ENCODE results near the gene C7orf57. TPM values are rescaled to one million over a fixed set of nuclear protein-coding genes. Genes with fewer than 3 reads are reported as not detected.

C7orf57 gene
- total RNA-seq, 1 donor from 2014 or later: under 0.01 TPM

DNA sequence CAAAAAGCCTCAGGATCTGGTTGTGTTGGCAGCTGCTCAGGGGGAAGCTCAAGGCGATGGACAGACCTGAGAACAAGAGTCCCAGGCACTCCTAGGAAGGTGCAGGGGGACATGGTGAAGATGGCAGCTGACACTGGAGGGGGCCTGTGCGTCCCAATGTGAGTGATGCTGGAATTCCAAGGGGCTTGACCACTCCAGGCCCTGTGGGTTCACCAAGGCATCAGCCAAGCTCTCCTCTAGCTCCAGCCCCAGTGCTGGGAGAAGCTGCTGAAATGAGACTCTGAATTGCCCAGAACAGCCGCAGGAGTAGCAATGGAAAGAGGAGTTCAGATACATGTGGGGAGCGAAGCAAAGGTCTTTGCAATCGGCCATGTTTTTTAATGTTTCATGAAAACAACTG lies 69.7 kb downstream of the C7orf57 start:
- FAIRE-seq (no peak), DNase-seq (ENCODE audit: low spot score in 2 of 2) (no peak)

DNA sequence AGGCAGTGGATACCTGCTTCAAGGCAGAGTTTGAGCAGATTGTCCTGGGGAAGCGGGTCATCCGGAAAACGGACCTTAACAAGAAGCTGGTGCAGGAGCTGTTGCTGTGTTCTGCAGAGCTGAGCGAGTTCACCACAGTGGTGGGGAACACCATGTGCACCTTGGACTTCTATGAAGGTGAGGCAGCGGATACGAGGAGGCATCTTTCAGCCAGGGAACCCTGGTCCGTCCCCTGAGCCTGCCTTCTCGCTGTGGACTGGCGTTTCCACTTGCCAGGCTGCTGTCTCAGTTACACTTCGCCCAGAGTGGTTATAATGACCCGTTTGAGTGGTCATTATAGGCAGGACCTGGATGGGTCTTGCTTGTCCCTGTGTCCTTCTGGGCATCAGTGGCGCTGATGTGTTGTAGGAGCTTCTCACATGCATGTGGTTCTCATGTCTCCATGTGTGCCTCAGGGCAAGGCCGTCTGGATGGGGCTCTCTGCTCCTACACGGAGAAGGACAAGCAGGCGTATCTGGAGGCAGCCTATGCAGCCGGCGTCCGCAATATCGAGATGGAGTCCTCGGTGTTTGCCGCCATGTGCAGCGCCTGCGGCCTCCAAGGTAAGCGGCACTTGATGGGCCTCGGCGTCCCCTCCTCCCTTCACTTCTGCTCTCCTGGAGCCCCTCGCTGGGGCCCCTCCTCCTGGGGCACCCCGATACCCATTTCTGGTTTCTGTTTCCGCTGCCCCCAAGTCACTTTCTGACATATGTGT lies 71.7 kb downstream of the C7orf57 start:
- DNase-seq (ENCODE audit: low spot score in 2 of 2) (no peak), FAIRE-seq (no peak)

DNA sequence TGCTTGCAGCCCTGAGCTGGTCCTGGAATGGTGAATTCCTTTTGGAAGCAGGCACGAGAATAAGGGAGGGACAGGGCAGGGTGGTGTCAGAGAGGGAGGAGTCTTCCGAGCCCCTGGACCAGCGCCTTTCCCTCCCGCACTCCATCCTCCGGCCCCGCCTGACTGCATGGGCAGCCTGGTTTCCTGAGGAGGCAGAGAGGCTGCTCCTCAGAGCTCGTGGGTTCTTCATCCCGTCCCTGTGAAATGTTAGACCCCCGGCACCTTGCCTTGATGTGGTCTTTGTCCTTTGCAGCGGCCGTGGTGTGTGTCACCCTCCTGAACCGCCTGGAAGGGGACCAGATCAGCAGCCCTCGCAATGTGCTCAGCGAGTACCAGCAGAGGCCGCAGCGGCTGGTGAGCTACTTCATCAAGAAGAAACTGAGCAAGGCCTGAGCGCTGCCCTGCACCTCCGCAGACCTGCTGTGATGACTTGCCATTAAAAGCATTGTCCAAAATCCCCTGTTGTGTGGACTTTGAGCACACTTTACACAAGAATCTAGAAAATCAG lies 72.7 kb downstream of the C7orf57 start:
- DNase-seq (ENCODE audit: low spot score in 2 of 2) (no peak), FAIRE-seq (no peak)

DNA sequence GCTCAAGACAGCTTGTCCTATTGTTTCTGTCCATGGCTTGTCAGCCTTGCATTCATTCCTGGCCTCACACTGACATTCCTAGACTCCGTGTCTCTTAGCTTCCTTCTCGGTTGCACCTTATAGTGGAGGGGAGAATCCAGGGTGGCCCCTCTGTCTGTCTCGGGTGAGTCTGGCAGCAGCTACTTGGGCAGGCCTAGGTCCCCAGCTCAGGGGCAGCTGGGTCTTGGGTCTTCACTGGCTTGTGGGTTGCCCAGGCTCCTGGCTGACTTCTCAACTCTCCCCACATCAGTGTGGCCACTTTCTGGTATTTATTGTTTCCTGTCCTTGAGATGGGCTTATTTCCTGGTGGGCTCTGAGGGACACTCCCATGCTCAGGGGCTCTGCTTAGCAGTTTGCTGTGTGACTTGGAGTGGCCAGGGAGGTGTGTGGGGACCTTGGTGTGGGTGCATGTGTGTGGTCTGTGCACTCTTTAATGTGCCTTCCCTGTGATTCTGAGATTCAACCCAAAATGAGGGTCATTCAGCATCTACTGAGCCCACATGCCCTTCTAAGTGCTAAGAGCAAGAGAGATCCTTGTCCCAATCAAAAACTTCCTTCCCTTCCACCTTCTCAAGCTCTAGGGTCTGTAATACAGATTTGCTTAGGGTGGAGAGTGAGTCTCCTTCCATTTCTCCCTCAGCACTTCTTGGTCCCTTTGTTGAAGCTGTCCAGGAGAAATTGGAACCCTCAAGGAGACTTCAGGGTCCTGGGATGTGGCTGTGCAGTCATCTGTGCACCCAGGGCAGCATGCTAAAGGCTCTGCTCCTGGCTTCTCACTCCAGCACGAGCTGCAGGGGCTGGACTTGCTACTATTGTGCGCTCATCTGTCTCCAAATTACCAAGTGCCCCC lies 73.9 kb downstream of the C7orf57 start:
- DNase-seq (ENCODE audit: low spot score in 2 of 2) (no peak), FAIRE-seq (no peak)

GRCh38 chr7:48109848-48110663 lies 74.7 kb downstream of the C7orf57 start:
- peak; percentile 41 to 71 for DNase-seq (ENCODE audit: low spot score in 2 of 2)
- FAIRE-seq: no peak

GRCh38 chr7:48110868-48111267 lies 75.5 kb downstream of the C7orf57 start:
- no peak for DNase-seq (ENCODE audit: low spot score in 2 of 2)
- FAIRE-seq: no peak

Other genes with a start within 250 kb of the C7orf57 start
- under 0.01 TPM for gene PKD1L1, start 87.1 kb upstream of the C7orf57 start, total RNA-seq
- gene HUS1, start 55.9 kb upstream of the C7orf57 start, total RNA-seq: 15.5 TPM
- not detected for gene SUN3, start 6.4 kb upstream of the C7orf57 start, total RNA-seq
- gene UPP1, start 53.7 kb downstream of the C7orf57 start, total RNA-seq: 3.3 TPM
- gene ABCA13, start 135.9 kb downstream of the C7orf57 start, total RNA-seq: under 0.01 TPM